Measurements from ENCODE around the gene LITAF.

- TF ChIP-seq POLR2AphosphoS5 (IDR thresholded peaks at IDR 0.05) (no peak), CTCF (IDR thresholded peaks at IDR 0.05) (no peak), POLR2A (IDR thresholded peaks at IDR 0.05) (no peak)
Observed at GRCh38 chr16:11631214-11631613, 44.5 kb upstream of the LITAF start.
